H1 (cell line): ENCODE results near the gene GPR157. TPM values are rescaled to one million over a fixed set of nuclear protein-coding genes. Genes with fewer than 3 reads are reported as not detected.

Experiments
- CTCF ChIA-PET: fragments of 300-600 bp; sonication (Branson Sonifier 250); formaldehyde crosslinking; loops from one replicate; lab custom pipeline; 2021; ENCODE audit not compliant: partially characterized antibody; lab: Charles Lee
- POLR2A ChIA-PET: fragments of 300-600 bp; sonication (Branson Sonifier 250); formaldehyde crosslinking; loops from one replicate; lab custom pipeline; 2021; ENCODE audit warnings: inconsistent platforms; ENCODE audit not compliant: partially characterized antibody; lab: Charles Lee
- DNase-seq, 2 experiments: peaks; one replicate each; pipeline versions ENCODE4 v3.0.0 to v3.0.0-alpha.2; 2010 to 2022; ENCODE audit warnings: low spot score in 2 of 2, low read depth in 1 of 2, mixed read lengths in 1 of 2
- FAIRE-seq: peaks from 2 replicates; lab custom pipeline; 2011; peaks lifted over from hg19 to GRCh38; lab: Jason Lieb, UNC
- H2AFZ ChIP-seq: 2 replicates; pipeline ENCODE4 v1.8.1; 2012; ENCODE audit warnings: low read length, inconsistent platforms
- H2AK5ac ChIP-seq: 2 replicates; pipeline ENCODE4 v1.6.1; 2013; ENCODE audit warnings: low read depth, low read length
- H2BK120ac ChIP-seq: replicated peaks from 2 replicates; pipeline ENCODE3; 2013; ENCODE audit warnings: low read depth, low read length, inconsistent platforms
- H2BK12ac ChIP-seq: 2 replicates; pipeline ENCODE4 v1.6.1; 2013; ENCODE audit warnings: low read depth, low read length
- H2BK15ac ChIP-seq: 2 replicates; pipeline ENCODE4 v1.6.1; 2013; ENCODE audit warnings: low read length
- H2BK20ac ChIP-seq: 2 replicates; pipeline ENCODE4 v1.6.1; 2013; ENCODE audit warnings: low read length
- H2BK5ac ChIP-seq: 2 replicates; pipeline ENCODE4 v1.6.1; 2013; ENCODE audit warnings: low read depth, low read length
- H3K14ac ChIP-seq: 2 replicates; pipeline ENCODE4 v1.6.1; 2013; ENCODE audit warnings: inconsistent platforms; ENCODE audit not compliant: insufficient read length
- H3K18ac ChIP-seq: 2 replicates; pipeline ENCODE4 v1.6.1; 2013; ENCODE audit warnings: low read length; ENCODE audit errors: extremely low read depth
- H3K23ac ChIP-seq: 2 replicates; pipeline ENCODE4 v1.6.1; 2013; ENCODE audit warnings: inconsistent platforms; ENCODE audit not compliant: insufficient read length
- H3K23me2 ChIP-seq: 2 replicates; pipeline ENCODE4 v1.6.1; 2013; ENCODE audit warnings: low read depth, low read length
- H3K27ac ChIP-seq: 2 replicates; pipeline ENCODE4 v1.6.1; 2011; ENCODE audit warnings: low read depth, low read length, inconsistent platforms
- H3K27me3 ChIP-seq, 4 experiments: replicated peaks in 1 of 4; 1 replicate in 1 of 4; 2 replicates in 3 of 4; pipeline versions ENCODE4 v1.6.1 to v1.8.1; 2011 to 2013; ENCODE audit warnings: low read length in 3 of 4, mild to moderate bottlenecking in 3 of 4, inconsistent platforms in 2 of 4, mixed read lengths in 2 of 4, moderate library complexity in 1 of 4; ENCODE audit not compliant: control insufficient read depth in 3 of 4, insufficient read depth in 3 of 4; ENCODE audit errors: extremely low read depth in 1 of 4
- H3K36me3 ChIP-seq, 4 experiments: 2 replicates each; pipeline versions ENCODE4 v1.6.1 to v1.8.1; 2011 to 2013; ENCODE audit warnings: mild to moderate bottlenecking in 4 of 4, low read length in 3 of 4, moderate library complexity in 2 of 4, control low read depth in 1 of 4, inconsistent platforms in 1 of 4; ENCODE audit not compliant: insufficient read depth in 4 of 4, control insufficient read depth in 2 of 4
- H3K4ac ChIP-seq: replicated peaks from 2 replicates; pipeline ENCODE3; 2013; ENCODE audit warnings: low read length, low read depth, mixed read lengths, inconsistent platforms; ENCODE audit not compliant: insufficient read length
- H3K4me1 ChIP-seq, 4 experiments: replicated peaks in 1 of 4; 1 replicate in 1 of 4; 2 replicates in 3 of 4; pipeline versions ENCODE4 v1.6.1 to v1.8.1; 2011 to 2013; ENCODE audit warnings: low read length in 3 of 4, inconsistent platforms in 2 of 4, mixed read lengths in 1 of 4; ENCODE audit not compliant: insufficient read depth in 4 of 4, control insufficient read depth in 3 of 4
- H3K4me2 ChIP-seq, 2 experiments: 2 replicates each; pipeline versions ENCODE4 v1.6.1 to v1.8.1; 2011 to 2013; ENCODE audit warnings: low read depth in 2 of 2, low read length in 2 of 2, control low read depth in 1 of 2, inconsistent platforms in 1 of 2, mild to moderate bottlenecking in 1 of 2; ENCODE audit not compliant: insufficient read depth in 1 of 2
- H3K4me3 ChIP-seq, 4 experiments: fragments of 200-600, 300-600 bp in 1 of 4; sonication (generic), shearing (Covaris generic), sonication (Bioruptor Twin) in 1 of 4; 2 replicates each; pipeline versions ENCODE4 v1.5.1 to v1.8.1; 2011 to 2016; ENCODE audit warnings: low read length in 4 of 4, low read depth in 3 of 4, control low read depth in 2 of 4, inconsistent platforms in 2 of 4, mild to moderate bottlenecking in 2 of 4, mixed read lengths in 1 of 4, moderate library complexity in 1 of 4; ENCODE audit not compliant: insufficient read depth in 2 of 4; ENCODE audit errors: extremely low read depth in 1 of 4
- H3K56ac ChIP-seq: replicated peaks from 2 replicates; pipeline ENCODE3; 2013; ENCODE audit warnings: low read depth, mild to moderate bottlenecking, mixed read lengths, low read length, inconsistent platforms; ENCODE audit not compliant: insufficient read length
- H3K79me1 ChIP-seq: 2 replicates; pipeline ENCODE4 v1.6.1; 2013; ENCODE audit warnings: low read depth, low read length, control low read depth
- H3K79me2 ChIP-seq, 2 experiments: 2 replicates each; pipeline versions ENCODE4 v1.6.1 to v1.8.1; 2012 to 2013; ENCODE audit warnings: low read length in 2 of 2, mild to moderate bottlenecking in 2 of 2, inconsistent platforms in 1 of 2; ENCODE audit not compliant: insufficient read depth in 2 of 2, control insufficient read depth in 1 of 2
- H3K9ac ChIP-seq, 4 experiments: replicated peaks in 1 of 4; 1 replicate in 1 of 4; 2 replicates in 3 of 4; pipeline versions ENCODE4 v1.6.1 to v1.8.1; 2011 to 2013; ENCODE audit warnings: low read depth in 3 of 4, low read length in 3 of 4, control low read depth in 2 of 4, mild to moderate bottlenecking in 2 of 4, moderate library complexity in 2 of 4, inconsistent platforms in 1 of 4; ENCODE audit errors: extremely low read depth in 1 of 4
- H3K9me3 ChIP-seq, 2 experiments: 2 replicates each; pipeline versions ENCODE4 v1.6.1 to v1.8.1; 2012 to 2013; ENCODE audit warnings: mild to moderate bottlenecking in 2 of 2, moderate library complexity in 2 of 2, control low read depth in 1 of 2, inconsistent platforms in 1 of 2, low read depth in 1 of 2, low read length in 1 of 2, mixed read lengths in 1 of 2; ENCODE audit not compliant: insufficient read depth in 2 of 2
- H4K20me1 ChIP-seq, 2 experiments: replicated peaks in 1 of 2; 2 replicates each; pipeline versions ENCODE3 to v1.8.1; 2011 to 2013; ENCODE audit warnings: inconsistent platforms in 2 of 2, low read length in 2 of 2, mild to moderate bottlenecking in 1 of 2; ENCODE audit not compliant: insufficient read depth in 2 of 2, control insufficient read depth in 1 of 2
- H4K5ac ChIP-seq: 2 replicates; pipeline ENCODE4 v1.6.1; 2013; ENCODE audit warnings: low read length, low read depth, mixed read lengths, inconsistent platforms; ENCODE audit not compliant: insufficient read length
- H4K8ac ChIP-seq: 2 replicates; pipeline ENCODE4 v1.8.0; 2013; ENCODE audit warnings: mild to moderate bottlenecking, moderate library complexity, low read length, inconsistent platforms; ENCODE audit not compliant: insufficient read depth; ENCODE audit errors: extremely low read depth
- H4K91ac ChIP-seq: replicated peaks from 2 replicates; pipeline ENCODE3; 2013; ENCODE audit warnings: low read length, mixed read lengths, inconsistent platforms; ENCODE audit not compliant: insufficient read length
- ASH2L ChIP-seq: fragments of 200-600, 300-600 bp; sonication (generic); IDR thresholded peaks from one replicate; pipeline ENCODE4 v1.7.1; 2017; ENCODE audit warnings: low read length
- CHD2 ChIP-seq: IDR thresholded peaks from 2 replicates; pipeline ENCODE4 v1.6.1; 2012; ENCODE audit warnings: low read length, improper control_type of control experiment
- CREB1 ChIP-seq: IDR thresholded peaks from 2 replicates; pipeline ENCODE4 v1.6.1; 2012; ENCODE audit warnings: inconsistent platforms
- EP300 ChIP-seq, 2 experiments: IDR thresholded peaks; 1 replicate in 1 of 2; 2 replicates in 1 of 2; pipeline ENCODE4 v1.6.1; 2011 to 2012; ENCODE audit warnings: low read depth in 2 of 2, low read length in 2 of 2, mild to moderate bottlenecking in 2 of 2, borderline replicate concordance in 1 of 2, inconsistent platforms in 1 of 2, moderate library complexity in 1 of 2
- FOSL1 ChIP-seq: IDR thresholded peaks from 2 replicates; pipeline ENCODE4 v1.6.1; 2011; ENCODE audit warnings: mild to moderate bottlenecking, low read depth, low read length, moderate library complexity; ENCODE audit not compliant: insufficient read depth
- GTF2F1 ChIP-seq: IDR thresholded peaks from 2 replicates; pipeline ENCODE4 v1.6.1; 2012; ENCODE audit warnings: low read depth, low read length, improper control_type of control experiment, borderline replicate concordance
- HDAC2 ChIP-seq, 2 experiments: fragments of 300-600 bp in 1 of 2; sonication (generic) in 1 of 2; IDR thresholded peaks; 2 replicates each; pipeline ENCODE4 v1.6.1; 2011 to 2012; ENCODE audit warnings: low read depth in 2 of 2, low read length in 2 of 2, mild to moderate bottlenecking in 2 of 2, moderate library complexity in 2 of 2, borderline replicate concordance in 1 of 2, inconsistent platforms in 1 of 2
- HDAC6 ChIP-seq: IDR thresholded peaks from one replicate; pipeline ENCODE4 v1.7.1; 2012; ENCODE audit warnings: low read depth, mild to moderate bottlenecking, inconsistent platforms, low read length, moderate library complexity
- KDM1A ChIP-seq: fragments of 200-600, 300-600 bp; sonication (generic); IDR thresholded peaks from 2 replicates; pipeline ENCODE4 v1.7.1; 2016; ENCODE audit warnings: mild to moderate bottlenecking, low read length, borderline replicate concordance
- MAFK ChIP-seq: IDR thresholded peaks from 2 replicates; pipeline ENCODE4 v1.6.1; 2012; ENCODE audit warnings: low read depth, mild to moderate bottlenecking, improper control_type of control experiment, low read length
- RFX5 ChIP-seq: IDR thresholded peaks from 2 replicates; pipeline ENCODE4 v1.6.1; 2011; ENCODE audit warnings: low read depth, low read length, improper control_type of control experiment, borderline replicate concordance
- SUZ12 ChIP-seq: fragments of 200-600 bp; sonication (generic); IDR thresholded peaks from 2 replicates; pipeline ENCODE4 v1.6.1; 2012; ENCODE audit warnings: mild to moderate bottlenecking, inconsistent platforms, low read length, moderate library complexity, mixed read lengths
- TAF1 ChIP-seq: IDR thresholded peaks from 2 replicates; pipeline ENCODE4 v1.6.1; 2011; ENCODE audit warnings: mild to moderate bottlenecking, low read depth, low read length
- TAF7 ChIP-seq: optimal IDR thresholded peaks from 2 replicates; pipeline ENCODE3; 2011; ENCODE audit warnings: low read depth, mild to moderate bottlenecking, inconsistent platforms, low read length, moderate library complexity, borderline replicate concordance
- TCF12 ChIP-seq: IDR thresholded peaks from 2 replicates; pipeline ENCODE4 v1.6.1; 2011; ENCODE audit warnings: low read depth, mild to moderate bottlenecking, low read length
- WGBS, 2 experiments: shearing (Covaris generic) in 1 of 2; methylation state at CpG; one replicate each; pipeline versions ENCODE4 v1.1.6 to v1.1.7; 2013 to 2015; ENCODE audit warnings: low lambda C conversion rate in 2 of 2, mixed read lengths in 2 of 2, inconsistent platforms in 1 of 2, low coverage in 1 of 2, missing lambda C conversion rate in 1 of 2; ENCODE audit not compliant: insufficient replicate concordance in 2 of 2, insufficient coverage in 1 of 2, insufficient read length in 1 of 2; ENCODE audit errors: extremely low coverage in 1 of 2, missing lambda C conversion rate in 1 of 2; 5-methylcytosine and 5-hydroxymethylcytosine counted together
- polyA plus RNA-seq, 7 experiments: library from polyadenylated mRNA; depleted of rRNA in 3 of 7; stranded (reverse) in 5 of 7; unstranded in 2 of 7; fragments of >200 nt in 5 of 7; fragments of 200-250 nt in 2 of 7; gene quantifications; 1 replicate in 5 of 7; 2 replicates in 1 of 7; 4 replicates in 1 of 7; pipeline versions ENCODE4 v1.2.1 to v1.2.3, GENCODE V29; 2011 to 2013; ENCODE audit warnings: missing spikeins in 2 of 7, mixed read lengths in 2 of 7
- total RNA-seq: library from RNA; stranded (reverse); fragmentation: NEBNext Ultra II Directional; extraction: Animal tissue kit (Norgen Biotek cat#: 25700); gene quantifications from 2 replicates; pipeline ENCODE4 v1.2.1, GENCODE V29; 2021

The GPR157 gene
- total and polyA plus RNA-seq, 2 of the 8 experiments (the other 6 are each of a cell fraction or from before 2014, with no cell fraction given): 1.0 to 11.0 TPM

- Histone ChIP-seq H4K5ac (no peak overlapping the region), H3K79me2 (peaks cover 0 to 68% of the 10 kb centered on the region in 2 experiments; a peak in 3 of 4 replicates), H3K56ac (no peak overlapping the region), H3K9ac (no peak overlapping the region), H3K4me1 (peaks cover 0 to 26% (median 7%) of the 10 kb centered on the region in 4 experiments; a peak in 6 of 7 replicates), H3K18ac (no peak overlapping the region), H2BK120ac (no peak overlapping the region), H2BK12ac (no peak overlapping the region), H2BK20ac (no peak overlapping the region), H4K8ac (no peak overlapping the region), H3K79me1 (peaks cover 10% of the 10 kb centered on the region), H4K91ac (no peak overlapping the region), H3K36me3 (no peaks in the 10 kb centered on the region), H2BK15ac (no peak overlapping the region), H2BK5ac (no peak overlapping the region), H3K4me3 (no peak overlapping the region), H3K4ac (no peak overlapping the region), H3K23ac (no peak overlapping the region), H3K23me2 (no peaks in the 10 kb centered on the region), H3K4me2 (no peak overlapping the region), H4K20me1 (peaks cover 21 to 23% of the 10 kb centered on the region in 2 experiments), H3K27me3 (no peaks in the 10 kb centered on the region), H3K14ac (no peak overlapping the region), H3K27ac (no peak overlapping the region), H3K9me3 (no peaks in the 10 kb centered on the region), H2AK5ac (no peak overlapping the region), H2AFZ (no peak overlapping the region)
- FAIRE-seq (no peak), DNase-seq (no peak)
- 88% methylated on average over 7 of the region's 9 CpGs; no CpG with 5 or more reads in 1 of the 2 experiments for WGBS, 2 experiments
- POLR2A ChIA-PET: interaction anchor here (0.7 to 1.7 kb wide), 3 partner anchors 12 to 32 kb away, joined by 3 read pairs; no protein-coding TSS in a partner anchor
- CTCF ChIA-PET: interaction anchor here (1.3 to 1.8 kb wide), 2 partner anchors 20 to 53 kb away, joined by 3 to 13 read pairs; no protein-coding TSS in a partner anchor
- no peak for TF ChIP-seq TCF12
- no peak for TF ChIP-seq GTF2F1
- no peak for TF ChIP-seq CHD2
- TF ChIP-seq TAF7: no peak
- TF ChIP-seq SUZ12: no peak
- no peak for TF ChIP-seq TAF1
- no peak for TF ChIP-seq HDAC6
- TF ChIP-seq CREB1: no peak
- no peak for TF ChIP-seq ASH2L
- no peak for TF ChIP-seq FOSL1
- no peak for TF ChIP-seq RFX5
- no peak for TF ChIP-seq HDAC2 (IDR thresholded peaks at IDR 0.05; ENCODE audit: borderline replicate concordance in 1 of 2, low read depth in 2 of 2, low read length in 2 of 2)
- TF ChIP-seq KDM1A: no peak
- no peak for TF ChIP-seq MAFK
- no peak for TF ChIP-seq EP300 (IDR thresholded peaks at IDR 0.05; ENCODE audit: borderline replicate concordance in 1 of 2, low read depth in 2 of 2, low read length in 2 of 2)
Measured at GRCh38 chr1:9161963-9162362, 33.1 kb upstream of the GPR157 start.
